Measurements from ENCODE around the gene NGEF. TPM values are rescaled to one million over a fixed set of nuclear protein-coding genes. Genes with fewer than 3 reads are reported as not detected.

The NGEF gene
- total RNA-seq, 4 donors from 2014 or later = 46.1 to 105 (median 68.8) TPM

GRCh38 chr2:232850039-232850438, 163.0 kb downstream of the NGEF start:
- H3K27me3 ChIP-seq = no peaks in the 10 kb centered on the region
- WGBS, 2 donors (ENCODE audit: low coverage in 1 of 2) = 97 to 100% methylated on average over 3 of the region's 3 CpGs
- no peaks in the 10 kb centered on the region for H3K9me3 ChIP-seq
- peaks cover 0 to 26% (median 13%) of the 10 kb centered on the region in 4 donors for H3K4me1 ChIP-seq
- TF ChIP-seq POLR2A (IDR thresholded peaks at IDR 0.05) (no peak), POLR2AphosphoS5 (IDR thresholded peaks at IDR 0.05) (no peak), EP300 (IDR thresholded peaks at IDR 0.05; ENCODE audit: low read depth) (no peak), CTCF (IDR thresholded peaks at IDR 0.05) (no peak)
- H3K4me3 ChIP-seq = no peak overlapping the region
- no peak overlapping the region for H3K27ac ChIP-seq
- intact Hi-C loops (cut with DNase I; ENCODE audit: low total_unique reads) = loop anchor here (10.0 kb wide), 1 partner anchor 405 kb away; the partner anchor contains the start of gene ATG16L1
- peaks cover 0 to 53% (median 26%) of the 10 kb centered on the region in 4 donors for H3K36me3 ChIP-seq
- in situ Hi-C loops (cut with MboI; ENCODE audit: low pct_ligation_motif_present in 1 of 4, low pct_unique_long_range_greater_than_20kb in 1 of 4, low sequenced_read_pairs in 3 of 4) = loop anchor here (10.0 to 25.0 kb wide), 3 partner anchors 187 to 412 kb away; partner anchors contain the start of genes ATG16L1 (in 3 of the 4) and NEU2 (in 1 of the 4)
- no peak for DNase-seq

GRCh38 chr2:232846055-232846454, 167.0 kb downstream of the NGEF start:
- H3K4me3 ChIP-seq = no peak overlapping the region
- H3K4me1 ChIP-seq = peaks cover 0 to 6% (median 0%) of the 10 kb centered on the region in 4 donors
- no peak overlapping the region for H3K27ac ChIP-seq
- no peak for TF ChIP-seq POLR2A (IDR thresholded peaks at IDR 0.05)
- TF ChIP-seq CTCF (IDR thresholded peaks at IDR 0.05) = no peak
- TF ChIP-seq EP300 (IDR thresholded peaks at IDR 0.05; ENCODE audit: low read depth) = no peak
- TF ChIP-seq POLR2AphosphoS5 (IDR thresholded peaks at IDR 0.05) = no peak
- no peak for DNase-seq
- intact Hi-C loops (cut with DNase I; ENCODE audit: low total_unique reads) = no loop called here
- H3K27me3 ChIP-seq = no peaks in the 10 kb centered on the region
- peaks cover 0 to 69% (median 33%) of the 10 kb centered on the region in 4 donors for H3K36me3 ChIP-seq
- no peaks in the 10 kb centered on the region for H3K9me3 ChIP-seq
- in situ Hi-C loops (cut with MboI; ENCODE audit: low pct_ligation_motif_present in 1 of 4, low pct_unique_long_range_greater_than_20kb in 1 of 4, low sequenced_read_pairs in 3 of 4) = no loop called here

GRCh38 chr2:232843834-232844233, 169.2 kb downstream of the NGEF start:
- WGBS, 2 donors (ENCODE audit: low coverage in 1 of 2) = 85 to 90% methylated on average over 2 to 3 of the region's 3 CpGs
- Histone ChIP-seq H3K36me3 (peaks cover 0 to 66% (median 26%) of the 10 kb centered on the region in 4 donors), H3K27ac (no peak overlapping the region), H3K4me1 (peaks cover 3 to 20% (median 12%) of the 10 kb centered on the region in 4 donors), H3K9me3 (no peaks in the 10 kb centered on the region), H3K4me3 (no peak overlapping the region), H3K27me3 (no peaks in the 10 kb centered on the region)
- intact Hi-C loops (cut with DNase I; ENCODE audit: low total_unique reads) (no loop called here), in situ Hi-C loops (cut with MboI; ENCODE audit: low pct_ligation_motif_present in 1 of 4, low pct_unique_long_range_greater_than_20kb in 1 of 4, low sequenced_read_pairs in 3 of 4) (no loop called here)
- TF ChIP-seq CTCF (IDR thresholded peaks at IDR 0.05) (no peak), EP300 (IDR thresholded peaks at IDR 0.05; ENCODE audit: low read depth) (no peak), POLR2A (IDR thresholded peaks at IDR 0.05) (no peak), POLR2AphosphoS5 (IDR thresholded peaks at IDR 0.05) (no peak)
- no peak for DNase-seq

GRCh38 chr2:232842689-232843088, 170.4 kb downstream of the NGEF start:
- in situ Hi-C loops (cut with MboI; ENCODE audit: low pct_ligation_motif_present in 1 of 4, low pct_unique_long_range_greater_than_20kb in 1 of 4, low sequenced_read_pairs in 3 of 4) = no loop called here
- intact Hi-C loops (cut with DNase I; ENCODE audit: low total_unique reads) = no loop called here
- Histone ChIP-seq H3K36me3 (peaks cover 0 to 57% (median 22%) of the 10 kb centered on the region in 4 donors), H3K4me1 (peaks cover 13 to 31% (median 24%) of the 10 kb centered on the region in 4 donors), H3K9me3 (no peaks in the 10 kb centered on the region), H3K27me3 (no peaks in the 10 kb centered on the region), H3K27ac (no peak overlapping the region), H3K4me3 (no peak overlapping the region)
- DNase-seq = no peak
- TF ChIP-seq POLR2AphosphoS5 (IDR thresholded peaks at IDR 0.05) = no peak
- no peak for TF ChIP-seq POLR2A (IDR thresholded peaks at IDR 0.05)
- no peak for TF ChIP-seq CTCF (IDR thresholded peaks at IDR 0.05)
- no peak for TF ChIP-seq EP300 (IDR thresholded peaks at IDR 0.05; ENCODE audit: low read depth)
- 33 to 42% methylated on average over 1 to 2 of the region's 2 CpGs for WGBS, 2 donors (ENCODE audit: low coverage in 1 of 2)

All from transverse colon (tissue), 4 donors.